Neural progenitor cell (in vitro differentiated cells): Measurements from ENCODE around the gene LMAN2.

Source experiments
- CTCF ChIP-seq: fragments of 200-600 bp; sonication (generic); IDR thresholded peaks from 2 replicates; pipeline ENCODE4 v1.5.1; 2017; ENCODE audit warnings: antibody characterized with exemption, mild to moderate bottlenecking
- EZH2phosphoT487 ChIP-seq: fragments of 200-600 bp; sonication (generic); IDR thresholded peaks from 2 replicates; pipeline ENCODE4 v1.6.1; 2017; ENCODE audit warnings: antibody characterized with exemption

GRCh38 chr5:177290816-177291596, 60.5 kb downstream of the LMAN2 start:
- no peak for TF ChIP-seq CTCF
- no peak for TF ChIP-seq EZH2phosphoT487
